ENCODE results near the gene DPM1.
A peak's percentile ranks its signal among the peaks of the same experiment; 100 is the strongest.

Gene DPM1

DNA sequence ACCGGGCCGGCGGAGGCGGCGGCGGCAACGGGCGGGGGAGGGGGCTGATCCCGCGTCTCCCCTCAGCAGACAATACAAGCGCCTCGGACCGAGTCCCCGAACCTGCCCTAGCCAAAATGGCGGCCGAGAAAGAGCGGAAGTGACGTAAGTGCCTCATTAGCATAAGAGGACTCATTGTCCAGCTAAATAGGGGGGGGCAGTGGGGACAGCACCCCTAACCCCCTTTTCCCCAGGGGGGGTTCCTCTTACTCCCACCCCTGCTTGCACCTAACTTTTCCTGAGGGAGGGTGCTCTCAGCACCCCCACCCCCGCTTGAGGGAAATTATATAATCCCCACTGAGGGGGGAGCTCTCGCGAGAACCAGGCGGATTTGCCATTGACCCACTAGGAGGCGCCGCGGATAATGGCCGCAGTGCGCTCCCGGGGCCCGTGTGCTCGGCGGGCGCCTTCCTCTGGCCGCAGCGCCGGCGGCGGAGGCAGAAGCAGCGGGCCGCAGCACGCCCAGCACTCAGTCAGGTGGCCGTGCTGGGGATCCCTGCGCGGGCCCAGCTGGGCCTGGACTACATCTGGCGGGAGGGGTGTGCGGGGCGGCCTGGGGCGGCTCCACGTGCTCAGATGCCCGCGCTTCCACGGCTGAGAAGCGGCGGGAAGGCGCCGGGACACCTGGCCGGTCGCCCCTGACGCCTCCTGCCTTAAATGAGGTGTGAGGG is 26.9 kb downstream of the DPM1 start, which contains the start of gene ADNP:
TSS of gene ADNP (minus strand) at position 132 of the 710 bp plus-strand sequence. CDS start 27,441 bp downstream, outside the sequence.
- H3K9me3 ChIP-seq (ENCODE audit: control insufficient read depth, low read length): no peaks in the 10 kb centered on the region
- H3K4me1 ChIP-seq (ENCODE audit: control insufficient read depth, insufficient read depth, low read length, poor library complexity, severe bottlenecking): peaks cover 15% of the 10 kb centered on the region
- peak within 1 kb of the TSS; percentile 73 for H3K4me3 ChIP-seq (ENCODE audit: insufficient read depth, low read depth, low read length, poor library complexity, severe bottlenecking)
- no peaks in the 10 kb centered on the region for H3K27me3 ChIP-seq (replicated peaks; ENCODE audit: control insufficient read depth, insufficient read depth, low read length, poor library complexity, severe bottlenecking)
- H3K36me3 ChIP-seq (ENCODE audit: control insufficient read depth, insufficient read depth, low read length): peaks cover 16% of the 10 kb centered on the region
- DNase-seq: peak; percentile 82 to 86 (median 83)
- H3K27ac ChIP-seq (ENCODE audit: insufficient read depth, low read length, poor library complexity, severe bottlenecking): peak within 1 kb of the TSS; percentile 100

- Histone ChIP-seq H3K9me3 (ENCODE audit: control insufficient read depth, low read length) (no peaks in the 10 kb centered on the region), H3K27me3 (replicated peaks; ENCODE audit: control insufficient read depth, insufficient read depth, low read length, poor library complexity, severe bottlenecking) (no peaks in the 10 kb centered on the region), H3K4me3 (ENCODE audit: insufficient read depth, low read depth, low read length, poor library complexity, severe bottlenecking) (peak overlapping the region; percentile 73), H3K27ac (ENCODE audit: insufficient read depth, low read length, poor library complexity, severe bottlenecking) (peak overlapping the region; percentile 100), H3K36me3 (ENCODE audit: control insufficient read depth, insufficient read depth, low read length) (peaks cover 12% of the 10 kb centered on the region), H3K4me1 (ENCODE audit: control insufficient read depth, insufficient read depth, low read length, poor library complexity, severe bottlenecking) (peaks cover 15% of the 10 kb centered on the region)
- DNase-seq: no peak
Measured at GRCh38 chr20:50930976-50931305, 27.4 kb downstream of the DPM1 start.

DNA sequence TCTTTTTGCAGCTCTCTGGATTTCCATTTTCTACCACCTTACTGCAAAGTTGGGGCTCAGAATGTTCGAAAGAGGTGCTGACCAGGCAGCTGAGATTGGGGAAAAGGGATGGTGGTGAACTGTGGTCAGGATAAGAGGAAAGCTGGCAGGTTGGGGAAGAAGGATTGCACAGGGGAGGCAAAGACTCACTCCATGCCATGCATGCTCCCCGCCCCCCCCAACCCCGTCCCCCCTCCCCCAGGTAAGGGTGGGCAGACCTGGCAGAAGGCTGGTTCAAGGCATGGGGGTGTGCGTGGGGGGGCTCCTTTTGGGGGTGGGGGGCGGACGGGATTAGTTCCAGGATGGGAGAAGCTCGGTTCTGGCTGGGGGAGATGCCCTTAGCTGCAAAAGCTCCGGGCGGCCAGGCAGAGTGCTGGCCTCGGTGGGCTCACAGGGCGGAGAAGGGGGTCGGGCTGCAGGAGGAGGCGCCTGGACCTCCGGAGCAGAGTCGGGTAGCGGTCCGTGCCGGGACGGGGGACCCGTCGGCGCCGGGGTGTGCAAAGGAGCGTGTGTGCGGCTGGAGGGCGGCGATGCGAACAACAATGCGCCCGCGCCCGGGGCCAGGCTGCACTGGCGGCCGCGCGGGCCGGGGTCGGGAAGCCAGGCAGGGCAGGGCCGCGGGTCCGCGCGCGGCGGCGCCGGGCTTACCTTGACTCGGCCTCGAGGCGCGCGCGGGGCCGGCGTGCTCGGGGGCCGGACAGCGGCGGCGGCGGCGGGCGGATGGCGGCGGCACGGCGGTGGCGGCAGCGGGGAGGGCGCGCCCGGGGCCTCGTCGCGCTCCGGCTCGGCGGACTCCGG is 28.0 kb downstream of the DPM1 start:
- peak overlapping the region; percentile 100 for H3K27ac ChIP-seq (ENCODE audit: insufficient read depth, low read length, poor library complexity, severe bottlenecking)
- H3K4me1 ChIP-seq (ENCODE audit: control insufficient read depth, insufficient read depth, low read length, poor library complexity, severe bottlenecking): peaks cover 21% of the 10 kb centered on the region
- no peaks in the 10 kb centered on the region for H3K9me3 ChIP-seq (ENCODE audit: control insufficient read depth, low read length)
- peak overlapping the region; percentile 73 for H3K4me3 ChIP-seq (ENCODE audit: insufficient read depth, low read depth, low read length, poor library complexity, severe bottlenecking)
- DNase-seq: peak in 2 of 3 donors; percentile 2 to 7
- peaks cover 7% of the 10 kb centered on the region for H3K36me3 ChIP-seq (ENCODE audit: control insufficient read depth, insufficient read depth, low read length)
- H3K27me3 ChIP-seq (replicated peaks; ENCODE audit: control insufficient read depth, insufficient read depth, low read length, poor library complexity, severe bottlenecking): no peaks in the 10 kb centered on the region

- H3K27me3 ChIP-seq (replicated peaks; ENCODE audit: control insufficient read depth, insufficient read depth, low read length, poor library complexity, severe bottlenecking): no peaks in the 10 kb centered on the region
- H3K36me3 ChIP-seq (ENCODE audit: control insufficient read depth, insufficient read depth, low read length): peaks cover 5% of the 10 kb centered on the region
- peak; percentile 78 to 84 (median 81) for DNase-seq
- H3K9me3 ChIP-seq (ENCODE audit: control insufficient read depth, low read length): no peaks in the 10 kb centered on the region
- H3K4me1 ChIP-seq (ENCODE audit: control insufficient read depth, insufficient read depth, low read length, poor library complexity, severe bottlenecking): peaks cover 26% of the 10 kb centered on the region
- peak overlapping the region; percentile 63 for H3K4me3 ChIP-seq (ENCODE audit: insufficient read depth, low read depth, low read length, poor library complexity, severe bottlenecking)
- H3K27ac ChIP-seq (ENCODE audit: insufficient read depth, low read length, poor library complexity, severe bottlenecking): peak overlapping the region; percentile 67
Measured at GRCh38 chr20:50929299-50930138, 28.8 kb downstream of the DPM1 start.

DNA sequence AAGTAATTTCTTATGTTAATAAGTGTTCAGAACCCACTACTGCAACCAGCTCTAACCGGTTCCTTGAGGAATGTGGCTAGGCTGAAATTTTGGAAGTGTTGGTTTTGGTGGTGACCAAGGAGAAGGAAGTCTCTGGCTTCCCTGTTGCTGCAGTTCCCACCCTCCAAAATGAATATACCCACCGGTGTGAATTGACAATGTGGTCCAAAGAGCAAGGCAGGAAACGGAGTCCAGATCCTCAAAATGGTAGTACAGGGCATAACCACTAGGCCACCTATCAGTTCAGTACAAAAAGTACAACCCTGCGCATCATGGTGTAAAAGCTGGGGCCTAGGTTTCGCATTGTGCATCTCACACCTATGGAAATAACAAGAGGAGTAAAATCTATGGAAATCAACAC is 29.9 kb downstream of the DPM1 start:
- Histone ChIP-seq H3K36me3 (ENCODE audit: control insufficient read depth, insufficient read depth, low read length) (peaks cover 5% of the 10 kb centered on the region), H3K4me1 (ENCODE audit: control insufficient read depth, insufficient read depth, low read length, poor library complexity, severe bottlenecking) (peaks cover 26% of the 10 kb centered on the region)

GRCh38 chr20:50926530-50926929 is 31.8 kb downstream of the DPM1 start:
- H3K27me3 ChIP-seq (replicated peaks; ENCODE audit: control insufficient read depth, insufficient read depth, low read length, poor library complexity, severe bottlenecking): no peaks in the 10 kb centered on the region
- H3K27ac ChIP-seq (ENCODE audit: insufficient read depth, low read length, poor library complexity, severe bottlenecking): no peak overlapping the region
- DNase-seq: no peak
- H3K4me1 ChIP-seq (ENCODE audit: control insufficient read depth, insufficient read depth, low read length, poor library complexity, severe bottlenecking): peaks cover 40% of the 10 kb centered on the region
- H3K9me3 ChIP-seq (ENCODE audit: control insufficient read depth, low read length): no peaks in the 10 kb centered on the region
- no peak overlapping the region for H3K4me3 ChIP-seq (ENCODE audit: insufficient read depth, low read depth, low read length, poor library complexity, severe bottlenecking)
- H3K36me3 ChIP-seq (ENCODE audit: control insufficient read depth, insufficient read depth, low read length): peaks cover 5% of the 10 kb centered on the region

More for the DNA sequence above, 29.9 kb downstream of the DPM1 start:
- Histone ChIP-seq H3K27ac (ENCODE audit: insufficient read depth, low read length, poor library complexity, severe bottlenecking) (no peak overlapping the region), H3K4me3 (ENCODE audit: insufficient read depth, low read depth, low read length, poor library complexity, severe bottlenecking) (no peak overlapping the region), H3K9me3 (ENCODE audit: control insufficient read depth, low read length) (no peaks in the 10 kb centered on the region), H3K27me3 (replicated peaks; ENCODE audit: control insufficient read depth, insufficient read depth, low read length, poor library complexity, severe bottlenecking) (no peaks in the 10 kb centered on the region)
- DNase-seq: no peak

GRCh38 chr20:50924261-50924920 is 33.9 kb downstream of the DPM1 start:
- H3K9me3 ChIP-seq (ENCODE audit: control insufficient read depth, low read length): no peaks in the 10 kb centered on the region
- H3K36me3 ChIP-seq (ENCODE audit: control insufficient read depth, insufficient read depth, low read length): peaks cover 5% of the 10 kb centered on the region
- peaks cover 43% of the 10 kb centered on the region for H3K4me1 ChIP-seq (ENCODE audit: control insufficient read depth, insufficient read depth, low read length, poor library complexity, severe bottlenecking)
- H3K27ac ChIP-seq (ENCODE audit: insufficient read depth, low read length, poor library complexity, severe bottlenecking): no peak overlapping the region
- DNase-seq: no peak
- no peak overlapping the region for H3K4me3 ChIP-seq (ENCODE audit: insufficient read depth, low read depth, low read length, poor library complexity, severe bottlenecking)
- no peaks in the 10 kb centered on the region for H3K27me3 ChIP-seq (replicated peaks; ENCODE audit: control insufficient read depth, insufficient read depth, low read length, poor library complexity, severe bottlenecking)

DNA sequence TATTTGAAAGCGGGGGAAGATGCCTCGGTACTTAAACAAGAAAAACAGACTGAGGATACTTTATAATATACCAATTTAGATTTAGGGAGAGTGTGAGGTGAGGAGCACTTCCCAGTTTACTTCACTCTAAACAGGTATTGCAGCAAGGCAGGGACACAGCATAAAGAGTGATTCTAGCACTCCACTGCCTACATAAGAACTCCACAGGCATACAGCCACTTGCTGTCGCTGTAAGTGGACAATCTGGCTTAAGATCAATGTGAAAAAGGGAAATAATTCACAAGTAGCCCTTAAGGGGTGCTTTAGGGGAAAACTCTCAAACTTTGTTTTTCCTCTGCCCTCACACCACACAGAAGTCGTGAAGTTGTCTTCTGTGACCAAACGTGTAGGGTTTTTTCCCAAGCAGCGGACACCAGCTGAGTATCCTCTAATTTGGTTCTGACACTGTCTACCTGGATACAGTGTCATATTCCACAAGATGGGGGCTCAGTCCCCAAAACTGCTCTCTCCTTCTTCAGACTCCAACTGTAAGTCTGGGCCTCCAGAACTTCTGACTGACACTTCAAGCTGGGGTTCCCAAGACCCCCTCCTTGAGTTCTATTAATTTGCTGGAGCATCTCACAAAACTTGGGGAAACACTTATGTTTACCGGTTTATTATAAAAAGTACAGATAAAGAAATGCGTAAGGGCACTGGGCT is 36.4 kb downstream of the DPM1 start:
- no peaks in the 10 kb centered on the region for H3K27me3 ChIP-seq (replicated peaks; ENCODE audit: control insufficient read depth, insufficient read depth, low read length, poor library complexity, severe bottlenecking)
- H3K4me3 ChIP-seq (ENCODE audit: insufficient read depth, low read depth, low read length, poor library complexity, severe bottlenecking): no peak overlapping the region
- peaks cover 35% of the 10 kb centered on the region for H3K4me1 ChIP-seq (ENCODE audit: control insufficient read depth, insufficient read depth, low read length, poor library complexity, severe bottlenecking)
- H3K9me3 ChIP-seq (ENCODE audit: control insufficient read depth, low read length): no peaks in the 10 kb centered on the region
- DNase-seq: no peak
- H3K36me3 ChIP-seq (ENCODE audit: control insufficient read depth, insufficient read depth, low read length): no peaks in the 10 kb centered on the region
- H3K27ac ChIP-seq (ENCODE audit: insufficient read depth, low read length, poor library complexity, severe bottlenecking): no peak overlapping the region

DNA sequence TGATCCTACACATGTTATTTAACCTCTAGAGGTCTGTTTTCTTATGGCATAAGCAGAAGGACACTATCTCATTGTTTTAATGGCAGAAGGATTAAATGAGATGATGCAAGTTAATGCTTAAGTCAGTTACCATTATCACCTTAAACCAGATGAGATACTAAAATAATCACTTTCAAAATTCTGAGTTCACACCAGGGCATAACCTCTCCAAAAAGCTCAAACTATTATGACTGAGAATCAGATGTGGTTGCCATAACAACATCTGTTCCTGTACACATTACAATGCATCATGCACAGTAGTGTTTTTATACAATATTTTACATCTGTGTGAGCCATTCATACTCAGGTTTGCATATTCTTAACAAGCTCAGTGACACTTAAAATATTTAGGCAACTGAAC is 37.3 kb downstream of the DPM1 start:
- Histone ChIP-seq H3K9me3 (ENCODE audit: control insufficient read depth, low read length) (no peaks in the 10 kb centered on the region), H3K27ac (ENCODE audit: insufficient read depth, low read length, poor library complexity, severe bottlenecking) (no peak overlapping the region), H3K4me3 (ENCODE audit: insufficient read depth, low read depth, low read length, poor library complexity, severe bottlenecking) (no peak overlapping the region), H3K36me3 (ENCODE audit: control insufficient read depth, insufficient read depth, low read length) (no peaks in the 10 kb centered on the region), H3K4me1 (ENCODE audit: control insufficient read depth, insufficient read depth, low read length, poor library complexity, severe bottlenecking) (peaks cover 37% of the 10 kb centered on the region), H3K27me3 (replicated peaks; ENCODE audit: control insufficient read depth, insufficient read depth, low read length, poor library complexity, severe bottlenecking) (no peaks in the 10 kb centered on the region)
- no peak for DNase-seq
